HCT116 (cell line): ENCODE data around the gene GALE. TPM values are rescaled to one million over a fixed set of nuclear protein-coding genes. Genes with fewer than 3 reads are reported as not detected.

Source experiments
- ATAC-seq: fragments of 200-7000 bp; cut with Tn5 transposase; 2 replicates; pipeline ENCODE4 v1.9.1; 2020; ENCODE audit warnings: mild to moderate bottlenecking, moderate library complexity
- BruUV-seq: library from RNA; stranded (reverse); fragments of 400-500 nt; replicated peaks from 2 replicates; lab custom pipeline; 2021; lab: Mats Ljungman, UMichigan
- CTCF ChIA-PET: fragments of 300-600 bp; sonication (Branson Sonifier 250); formaldehyde crosslinking; loops from one replicate; lab custom pipeline; 2021; ENCODE audit warnings: antibody characterized with exemption; lab: Charles Lee
- POLR2A ChIA-PET: fragments of 300-600, 350-600 bp; sonication (Branson Sonifier 250); formaldehyde crosslinking; loops from one replicate; lab custom pipeline; 2021; ENCODE audit warnings: antibody characterized with exemption; lab: Charles Lee
- RAD21 ChIA-PET, 2 experiments: fragments of 300-600 bp; sonication (Branson Sonifier 250); formaldehyde crosslinking; loops; one replicate each; lab custom pipeline; 2023; ENCODE audit warnings: low total read pairs in 2 of 2; ENCODE audit not compliant: uncharacterized antibody in 2 of 2, unreplicated experiment in 2 of 2, low non-redundant PET in 1 of 2; lab: Charles Lee
- DNase-seq: peaks from one replicate; pipeline ENCODE4 v3.0.0-alpha.2; 2010; ENCODE audit warnings: low read depth, low spot score
- H2AFZ ChIP-seq: fragments of 200-600 bp; shearing (Covaris generic), sonication (generic); 2 replicates; pipeline ENCODE4 v1.6.1; 2017; ENCODE audit warnings: low read depth, mixed run types, mixed read lengths, antibody characterized with exemption, low read length; ENCODE audit not compliant: poor library complexity, severe bottlenecking
- H3K27ac ChIP-seq: 2 replicates; pipeline ENCODE4 v1.5.1; 2012; ENCODE audit warnings: low read depth, low read length
- H3K27me3 ChIP-seq: fragments of 200-600 bp; sonication (generic); 2 replicates; pipeline ENCODE4 v1.6.1; 2016; ENCODE audit warnings: mixed run types, low read length, mixed read lengths; ENCODE audit not compliant: insufficient read depth
- H3K36me3 ChIP-seq, 2 experiments: fragments of 200-500 bp in 1 of 2; fragments of 200-600 bp in 1 of 2; sonication (Bioruptor generic) in 1 of 2; sonication (generic) in 1 of 2; 2 replicates each; pipeline versions ENCODE4 v1.5.1 to v1.6.1; 2014 to 2016; ENCODE audit warnings: low read length in 2 of 2, inconsistent platforms in 1 of 2, mixed read lengths in 1 of 2, mixed run types in 1 of 2; ENCODE audit not compliant: insufficient read depth in 2 of 2, control insufficient read depth in 1 of 2
- H3K4me1 ChIP-seq, 2 experiments: fragments of 200-600 bp in 1 of 2; sonication (generic) in 1 of 2; 2 replicates each; pipeline versions ENCODE4 v1.5.1 to v1.6.1; 2012 to 2017; ENCODE audit warnings: low read length in 2 of 2, inconsistent platforms in 1 of 2, mild to moderate bottlenecking in 1 of 2, mixed read lengths in 1 of 2, mixed run types in 1 of 2, moderate library complexity in 1 of 2; ENCODE audit not compliant: insufficient read depth in 2 of 2, control insufficient read depth in 1 of 2
- H3K4me2 ChIP-seq: fragments of 200-600 bp; sonication (generic); 2 replicates; pipeline ENCODE4 v1.6.1; 2017; ENCODE audit warnings: mixed run types, low read length, mixed read lengths
- H3K4me3 ChIP-seq, 2 experiments: fragments of 200-600 bp in 1 of 2; sonication (generic) in 1 of 2; replicated peaks in 1 of 2; 2 replicates each; pipeline ENCODE4 v1.5.1; 2011 to 2016; ENCODE audit warnings: low read length in 2 of 2, control low read depth in 1 of 2, low read depth in 1 of 2, mild to moderate bottlenecking in 1 of 2, mixed read lengths in 1 of 2, mixed run types in 1 of 2
- H3K79me2 ChIP-seq: fragments of 200-600 bp; sonication (generic); 2 replicates; pipeline ENCODE4 v1.6.1; 2017; ENCODE audit warnings: mild to moderate bottlenecking, mixed run types, low read length, moderate library complexity, mixed read lengths; ENCODE audit not compliant: insufficient read depth
- H3K9ac ChIP-seq: fragments of 200-600 bp; sonication (generic); 2 replicates; pipeline ENCODE4 v1.6.1; 2016; ENCODE audit warnings: low read length, mixed read lengths
- H3K9me2 ChIP-seq: fragments of 200-600 bp; sonication (generic), shearing (Covaris generic); 2 replicates; pipeline ENCODE4 v1.6.1; 2017; ENCODE audit warnings: mixed run types, mild to moderate bottlenecking, moderate library complexity; ENCODE audit not compliant: insufficient read depth
- H3K9me3 ChIP-seq, 2 experiments: fragments of 200-500 bp in 1 of 2; fragments of 200-600 bp in 1 of 2; sonication (Bioruptor generic) in 1 of 2; sonication (generic) in 1 of 2; 2 replicates each; pipeline ENCODE4 v1.6.1; 2014 to 2017; ENCODE audit warnings: low read length in 2 of 2, mixed read lengths in 2 of 2, inconsistent platforms in 1 of 2, low read depth in 1 of 2, mild to moderate bottlenecking in 1 of 2, mixed run types in 1 of 2, moderate library complexity in 1 of 2; ENCODE audit not compliant: control insufficient read depth in 1 of 2, insufficient read depth in 1 of 2
- H4K20me1 ChIP-seq: fragments of 200-600 bp; sonication (generic), shearing (Covaris generic); 2 replicates; pipeline ENCODE4 v1.6.1; 2017; ENCODE audit warnings: mixed run types, mild to moderate bottlenecking, moderate library complexity; ENCODE audit not compliant: insufficient read depth
- CBX3 ChIP-seq: IDR thresholded peaks from 2 replicates; pipeline ENCODE4 v1.6.1; 2012; ENCODE audit warnings: low read depth
- CEBPB ChIP-seq: IDR thresholded peaks from 2 replicates; pipeline ENCODE4 v1.6.1; 2012; ENCODE audit warnings: low read depth
- EGR1 ChIP-seq: IDR thresholded peaks from 2 replicates; pipeline ENCODE4 v1.6.1; 2012; ENCODE audit warnings: low read depth
- ELF1 ChIP-seq: IDR thresholded peaks from 2 replicates; pipeline ENCODE4 v1.6.1; 2012; ENCODE audit warnings: low read depth, borderline replicate concordance
- EZH2phosphoT487 ChIP-seq: fragments of 200-600 bp; IDR thresholded peaks from 2 replicates; pipeline ENCODE4 v1.6.1; 2018; ENCODE audit warnings: antibody characterized with exemption, borderline replicate concordance
- FOSL1 ChIP-seq: IDR thresholded peaks from 2 replicates; pipeline ENCODE4 v1.6.1; 2012; ENCODE audit warnings: low read depth
- JUND ChIP-seq: IDR thresholded peaks from 2 replicates; pipeline ENCODE4 v1.6.1; 2012
- POLR2A ChIP-seq: IDR thresholded peaks from 2 replicates; pipeline ENCODE4 v1.7.0; 2011; ENCODE audit warnings: borderline replicate concordance; ENCODE audit not compliant: insufficient read depth, insufficient read length; ENCODE audit errors: extremely low read depth
- POLR2AphosphoS5 ChIP-seq: IDR thresholded peaks from 2 replicates; pipeline ENCODE4 v1.6.1; 2011; ENCODE audit warnings: mild to moderate bottlenecking, low read depth, low read length, moderate library complexity
- RAD21 ChIP-seq: IDR thresholded peaks from 2 replicates; pipeline ENCODE4 v1.6.1; 2012; ENCODE audit warnings: low read depth, mild to moderate bottlenecking
- SIN3A ChIP-seq: IDR thresholded peaks from 2 replicates; pipeline ENCODE4 v1.6.1; 2012; ENCODE audit warnings: low read depth
- SP1 ChIP-seq: IDR thresholded peaks from 2 replicates; pipeline ENCODE4 v1.6.1; 2012; ENCODE audit warnings: low read depth
- TCF7L2 ChIP-seq: IDR thresholded peaks from 2 replicates; pipeline ENCODE4 v1.7.0; 2011; ENCODE audit warnings: borderline replicate concordance, inconsistent platforms; ENCODE audit not compliant: insufficient read depth, insufficient read length; ENCODE audit errors: extremely low read depth
- YY1 ChIP-seq: IDR thresholded peaks from 2 replicates; pipeline ENCODE4 v1.6.1; 2011; ENCODE audit warnings: low read length, low read depth, moderate library complexity, mild to moderate bottlenecking; ENCODE audit not compliant: insufficient replicate concordance; ENCODE audit errors: extremely low read depth
- ZBTB33 ChIP-seq: IDR thresholded peaks from 2 replicates; pipeline ENCODE4 v1.6.1; 2011; ENCODE audit warnings: mild to moderate bottlenecking, low read length, moderate library complexity; ENCODE audit not compliant: insufficient replicate concordance; ENCODE audit errors: extremely low read depth
- ZFX ChIP-seq: fragments of 450-650 bp; IDR thresholded peaks from 2 replicates; pipeline ENCODE4 v1.6.1; 2017
- ZNF274 ChIP-seq: fragments of 200-500 bp; sonication (Bioruptor generic); IDR thresholded peaks from 2 replicates; pipeline ENCODE4 v1.6.1; 2014; ENCODE audit warnings: mild to moderate bottlenecking, low read depth, low read length, inconsistent platforms
- intact Hi-C: fragments of 100-400 bp; cut with micrococcal nuclease; formaldehyde crosslinking; loops from 2 replicates; pipeline ENCODE4 v1.10.0; 2022
- total RNA-seq: library from RNA; stranded (reverse); gene quantifications from one replicate; pipeline ENCODE4 v1.2.1, GENCODE V29; 2021; ENCODE audit not compliant: unreplicated experiment
- TF ChIP-seq, protein P1 (sequence below): IDR thresholded peaks from 2 replicates; pipeline ENCODE4 v1.6.1; 2012

The GALE gene
- total RNA-seq, 1 experiment from 2014 or later, result 114 TPM

- RAD21 ChIA-PET, result interaction anchor here in 1 of 2 experiments (0.6 kb wide), 1 partner anchor 194 kb away, joined by 3 read pairs; no protein-coding TSS in a partner anchor
- H3K36me3 ChIP-seq, result no peaks in the 10 kb centered on the region
Observed at GRCh38 chr1:23825076-23825761, 24.7 kb upstream of the GALE start, which contains the start of gene HMGCL. Gene HMGCL (minus strand): TSS chr1:23825429. CDS start chr1:23825415, 14 bp downstream.

More at GRCh38 chr1:23825076-23825761, 24.7 kb upstream of the GALE start, which contains the start of gene HMGCL:
- H3K27me3 ChIP-seq, result no peaks in the 10 kb centered on the region
- BruUV-seq, result no TSS peak
- intact Hi-C loops, result no loop called here
- no peaks in the 10 kb centered on the region for H3K9me3 ChIP-seq
- H4K20me1 ChIP-seq, result no peaks in the 10 kb centered on the region
- peak within 1 kb of the TSS; percentile 81 to 99 for H3K4me3 ChIP-seq
- peak within 1 kb of the TSS; percentile 75 for H3K27ac ChIP-seq
- TF ChIP-seq, protein P1, sequence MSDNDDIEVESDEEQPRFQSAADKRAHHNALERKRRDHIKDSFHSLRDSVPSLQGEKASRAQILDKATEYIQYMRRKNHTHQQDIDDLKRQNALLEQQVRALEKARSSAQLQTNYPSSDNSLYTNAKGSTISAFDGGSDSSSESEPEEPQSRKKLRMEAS, result peak; percentile 65; the same call in 1 of the 2 replicates
- TF ChIP-seq POLR2A (peak; percentile 69), ZBTB33 (peak; percentile 70), YY1 (peak; percentile 98), FOSL1 (no peak), ELF1 (0 out of 2 replicates have a peak, but pooled peaks have one; percentile 21), EZH2phosphoT487 (no peak), CBX3 (no peak), RAD21 (no peak), TCF7L2 (peak; percentile 22), ZNF274 (no peak), EGR1 (peak; percentile 96), SIN3A (peak; percentile 84), ZFX (no peak; the same call in 1 of the 2 replicates), POLR2AphosphoS5 (peak; percentile 96), SP1 (peak; percentile 29; the same call in 1 of the 2 replicates), CEBPB (no peak), JUND (peak; percentile 16; the same call in 1 of the 2 replicates)
- TF ChIP-seq, all 23 proteins: peak for 11
- ChIA-PET POLR2A (interaction anchor here (0.6 to 1.5 kb wide), 5 partner anchors 24 to 95 kb away, joined by 3 to 5 read pairs (median 4); no protein-coding TSS in a partner anchor), CTCF (interaction anchor here (2.6 kb wide), 1 partner anchor 15 kb away, joined by 16 read pairs; no protein-coding TSS in a partner anchor)
- Histone ChIP-seq H3K9ac (peak within 1 kb of the TSS; percentile 88), H3K79me2 (peaks cover 11% of the 10 kb centered on the region), H3K4me1 (peaks cover 2 to 15% of the 10 kb centered on the region in 2 experiments; a peak in 3 of 4 replicates), H2AFZ (no peak within 1 kb of the TSS), H3K9me2 (no peaks in the 10 kb centered on the region), H3K4me2 (peak within 1 kb of the TSS; percentile 88)
- DNase-seq, result peak; percentile 58
- ATAC-seq, result peak; percentile 95
